Measurements from ENCODE around the gene NIPAL4.

DNA sequence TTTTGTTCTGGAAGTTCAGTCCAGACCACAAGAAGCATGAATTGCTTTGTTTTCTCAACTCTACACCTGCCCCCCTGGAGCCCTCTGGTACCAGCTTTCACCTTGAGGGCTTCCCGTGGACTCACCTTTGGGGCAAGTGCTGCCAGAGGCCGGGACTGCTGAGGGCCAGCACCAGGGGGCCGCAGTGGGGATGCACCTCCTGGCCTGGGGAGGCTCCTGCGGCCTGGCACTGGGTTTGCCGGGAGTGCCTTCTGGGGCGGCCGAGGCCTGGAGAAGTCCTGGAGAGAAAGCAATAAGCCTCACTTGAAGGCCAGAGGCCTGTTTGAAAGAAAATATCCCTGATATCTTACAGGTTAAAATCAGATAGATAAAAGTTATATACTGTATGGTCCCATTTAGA lies 21.7 kb downstream of the NIPAL4 start:
- TF ChIP-seq SUZ12 (IDR thresholded peaks at IDR 0.05) (no peak), BHLHE40 (IDR thresholded peaks at IDR 0.05; ENCODE audit: borderline replicate concordance) (no peak), FOXA1 (IDR thresholded peaks at IDR 0.05) (no peak), HDGF (IDR thresholded peaks at IDR 0.05; ENCODE audit: borderline replicate concordance) (no peak), ELF4 (IDR thresholded peaks at IDR 0.05) (no peak), CTBP1 (IDR thresholded peaks at IDR 0.05; ENCODE audit: borderline replicate concordance) (no peak)
